GM19452 (cell line): ENCODE measurements around the gene OGDH.

Source experiments
- ATAC-seq: cut with Tn5 transposase; IDR thresholded peaks from one replicate; pipeline ENCODE4 v1.9.1; 2021; ENCODE audit not compliant: unreplicated experiment

Gene OGDH

DNA sequence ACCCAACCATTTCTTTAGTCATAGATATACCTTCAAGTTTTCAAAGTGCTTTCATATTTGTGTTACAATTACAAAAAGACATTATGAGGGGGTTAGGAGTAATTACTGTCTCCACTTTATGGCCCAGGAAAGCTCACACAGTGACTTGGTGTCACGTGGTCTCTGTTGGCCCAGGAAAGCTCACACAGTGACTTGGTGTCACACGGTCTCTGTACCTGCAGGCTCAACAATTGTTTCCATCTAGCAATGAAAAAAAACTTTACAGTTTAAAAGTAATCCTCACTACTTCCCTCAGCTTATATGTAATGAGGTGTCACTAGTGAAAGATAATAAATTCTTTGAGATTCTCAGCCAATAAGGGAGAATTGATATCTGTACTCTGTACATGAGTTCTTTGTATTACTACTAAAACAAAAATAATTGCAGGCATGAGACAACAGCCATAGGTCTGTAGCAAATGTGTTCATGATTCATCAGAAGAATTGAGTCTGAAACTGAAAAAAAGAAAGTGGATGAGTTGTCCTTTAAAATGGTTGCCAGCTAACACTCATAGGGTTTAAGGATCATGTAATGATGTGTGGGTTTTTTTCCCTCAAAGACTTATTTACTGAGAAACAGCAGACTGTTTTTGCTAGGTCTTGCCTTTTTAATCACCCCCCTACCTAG is 10.9 kb downstream of the OGDH start:
- no peak for ATAC-seq

DNA sequence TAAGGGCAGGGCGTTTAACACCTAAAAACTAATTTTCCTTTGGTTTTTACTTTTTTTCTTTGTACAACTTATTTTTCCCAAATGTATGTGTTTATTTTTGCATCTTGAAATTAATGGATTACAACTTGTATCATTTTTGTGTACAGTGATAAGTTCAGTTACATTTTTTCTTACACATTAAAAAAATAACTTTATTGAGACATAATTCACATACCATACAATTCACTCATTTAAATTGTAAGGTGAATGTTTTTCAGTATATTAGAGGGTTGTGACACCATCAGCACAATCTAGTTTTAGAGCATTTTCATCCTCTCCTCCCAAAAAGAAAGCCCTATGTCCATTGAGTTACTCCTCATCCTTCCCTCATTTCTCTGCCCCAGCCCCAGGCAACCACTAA is 11.6 kb downstream of the OGDH start:
- no peak for ATAC-seq

DNA sequence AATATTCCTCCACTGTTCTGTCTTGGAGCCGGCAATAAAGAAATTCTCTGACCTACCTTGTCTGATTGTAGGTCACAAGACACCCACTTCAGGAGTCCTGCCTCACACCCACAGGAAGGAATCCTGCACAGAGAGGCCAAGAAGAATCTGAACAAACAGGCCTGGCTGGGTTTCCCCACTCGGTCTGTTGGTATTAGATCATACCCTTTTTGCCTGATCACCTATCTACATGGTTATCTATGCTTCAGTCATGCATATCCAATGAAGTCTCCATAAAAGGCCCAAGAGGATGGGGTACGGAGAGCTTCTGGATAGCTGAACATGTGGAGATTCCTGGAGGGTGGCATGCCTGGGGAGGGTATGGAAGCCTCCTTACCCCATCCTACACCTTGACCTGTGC is 12.3 kb downstream of the OGDH start:
- no peak for ATAC-seq

DNA sequence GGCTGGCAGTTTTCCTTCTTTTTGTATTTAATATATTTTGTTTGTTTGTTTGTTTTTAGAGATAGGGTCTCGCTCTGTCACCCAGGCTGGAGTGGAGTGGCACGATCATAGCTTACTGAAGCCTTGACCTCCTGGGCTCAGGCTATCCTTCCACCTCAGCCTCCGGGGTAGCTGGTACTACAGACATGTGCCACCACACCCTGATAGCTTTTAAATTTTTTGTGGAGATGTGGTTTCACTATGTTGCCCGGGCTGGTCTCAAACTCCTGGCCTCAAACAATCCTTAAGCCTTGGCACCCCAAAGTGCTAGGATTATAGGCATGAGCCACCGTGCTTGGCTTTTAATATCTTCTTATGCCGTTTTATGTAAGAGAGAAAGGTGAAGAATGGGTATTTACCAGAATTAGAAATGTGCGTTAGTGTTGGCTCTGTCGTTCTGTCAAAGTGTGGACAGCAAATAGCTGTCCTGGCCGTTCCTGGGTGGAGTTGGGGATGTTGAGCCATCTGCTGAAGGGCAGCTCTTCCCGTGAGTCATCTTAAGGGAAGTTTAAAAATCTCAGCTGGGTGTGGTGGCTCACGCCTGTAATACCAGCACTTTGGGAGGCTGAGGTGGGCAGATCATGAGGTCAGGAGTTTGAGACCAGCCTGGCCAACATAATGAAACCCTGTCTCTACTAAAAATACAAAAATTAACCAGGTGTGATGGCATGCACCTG is 14.8 kb downstream of the OGDH start:
- ATAC-seq = no peak

DNA sequence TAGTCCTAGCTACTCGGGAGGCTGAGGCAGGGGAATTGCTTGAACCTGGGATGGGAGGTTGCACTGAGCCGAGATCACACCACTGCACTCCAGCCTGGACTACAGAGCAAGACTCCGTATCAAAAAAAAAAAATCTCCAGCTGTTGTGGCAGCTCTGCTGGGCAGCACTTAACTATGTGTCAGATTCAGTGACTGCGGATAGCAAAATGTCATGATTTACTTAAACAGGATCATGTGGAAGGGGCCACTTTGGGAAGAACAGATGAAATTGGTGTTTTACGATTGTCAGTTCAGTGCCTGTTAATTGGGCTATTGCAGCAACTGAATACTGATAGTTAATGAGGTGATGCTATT is 15.3 kb downstream of the OGDH start:
- ATAC-seq = no peak

DNA sequence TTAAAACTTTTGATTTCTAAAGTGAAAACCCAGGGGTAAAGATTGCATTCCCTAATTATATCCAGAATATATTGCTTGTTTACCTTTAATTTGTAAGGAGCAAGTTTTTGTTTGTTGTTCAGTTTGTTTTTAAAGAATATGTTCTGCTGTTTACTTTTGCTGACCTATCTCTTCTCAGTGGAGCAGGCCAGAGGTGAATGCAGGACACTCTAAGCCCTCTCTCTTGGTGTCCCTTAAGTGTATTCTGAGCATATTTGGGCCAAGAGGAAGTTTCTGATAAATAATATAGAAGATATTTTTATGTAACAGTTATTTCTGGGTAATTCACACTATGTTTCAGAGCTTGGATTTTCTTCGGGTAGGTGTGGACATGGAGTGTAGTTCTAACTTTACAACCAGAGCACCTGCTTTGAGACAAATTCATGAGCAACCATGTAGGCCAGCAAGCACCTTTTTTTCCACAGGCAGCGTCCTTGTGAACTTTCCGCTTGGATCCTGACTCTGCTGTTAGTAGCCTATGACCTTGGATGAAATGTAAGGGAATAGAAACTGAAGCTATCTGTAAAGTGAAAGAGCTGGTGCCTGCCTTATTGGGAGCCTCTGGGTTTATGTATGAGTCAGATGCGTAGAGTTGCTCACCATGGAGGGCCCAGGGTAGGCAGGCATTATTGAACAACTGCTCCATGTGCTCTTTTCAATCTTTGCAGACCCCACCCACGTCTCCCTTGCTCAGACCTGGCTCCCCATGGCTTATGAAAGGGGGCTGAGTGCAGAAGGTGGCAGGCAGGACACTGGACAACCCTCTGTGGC is 16.1 kb downstream of the OGDH start:
- peak; percentile 70 for ATAC-seq

DNA sequence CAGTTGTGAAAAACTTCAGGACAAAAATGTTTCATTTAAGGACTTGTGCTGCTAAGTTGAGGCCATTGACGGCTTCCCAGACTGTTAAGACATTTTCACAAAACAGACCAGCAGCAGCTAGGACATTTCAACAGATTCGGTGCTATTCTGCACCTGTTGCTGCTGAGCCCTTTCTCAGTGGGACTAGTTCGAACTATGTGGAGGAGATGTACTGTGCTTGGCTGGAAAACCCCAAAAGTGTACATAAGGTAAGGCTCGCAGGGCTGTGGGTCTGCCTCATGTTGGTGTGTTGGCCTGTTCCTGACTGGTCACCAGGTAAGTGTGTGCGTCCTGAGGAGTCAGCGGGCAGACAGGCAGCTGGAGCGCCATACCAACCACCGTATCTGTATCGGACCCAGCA is 17.9 kb downstream of the OGDH start:
- no peak for ATAC-seq

DNA sequence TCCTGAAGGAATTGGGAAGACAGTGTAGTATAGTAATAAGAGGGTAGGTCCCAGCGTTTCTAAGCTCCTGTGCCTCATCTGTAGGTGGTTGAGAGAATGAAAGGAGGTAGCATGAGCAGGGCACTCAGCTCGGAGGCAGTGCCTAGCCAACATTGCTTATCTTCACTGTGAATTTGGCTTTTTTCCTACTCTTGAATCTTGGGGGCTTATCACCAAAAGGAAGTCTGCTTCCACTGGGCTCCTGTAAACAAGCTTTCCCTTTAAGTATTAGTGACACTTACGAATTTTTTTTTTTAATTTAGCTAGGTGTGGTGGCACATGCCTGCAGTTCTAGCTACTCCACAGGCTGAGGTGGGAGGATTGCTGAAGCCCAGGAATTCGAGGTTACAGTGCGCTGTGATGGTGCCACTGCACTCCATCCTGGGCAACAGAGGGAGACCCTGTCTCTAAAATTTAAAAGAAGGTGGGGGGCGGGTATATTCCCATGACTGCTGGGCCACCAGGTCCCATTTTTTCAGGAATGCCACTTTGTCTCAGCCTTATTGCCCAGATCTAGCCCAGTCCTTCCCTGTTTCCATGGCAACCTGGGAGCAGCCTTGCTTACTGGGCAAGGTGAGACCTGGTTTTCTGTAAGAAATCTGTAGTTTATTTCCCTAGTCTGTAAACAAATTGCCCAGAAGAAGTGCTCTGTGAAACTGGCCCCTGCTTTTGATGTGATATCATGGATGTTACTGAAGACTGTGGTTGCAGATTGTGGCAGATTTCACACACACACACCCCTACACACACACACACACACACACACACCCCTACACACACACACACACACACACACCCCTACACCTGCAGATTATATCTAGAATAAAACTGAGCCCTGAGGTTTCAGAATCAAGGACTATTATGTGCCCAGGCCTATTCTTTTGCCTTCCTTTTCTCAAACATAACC is 19.4 kb downstream of the OGDH start:
- ATAC-seq = no peak

DNA sequence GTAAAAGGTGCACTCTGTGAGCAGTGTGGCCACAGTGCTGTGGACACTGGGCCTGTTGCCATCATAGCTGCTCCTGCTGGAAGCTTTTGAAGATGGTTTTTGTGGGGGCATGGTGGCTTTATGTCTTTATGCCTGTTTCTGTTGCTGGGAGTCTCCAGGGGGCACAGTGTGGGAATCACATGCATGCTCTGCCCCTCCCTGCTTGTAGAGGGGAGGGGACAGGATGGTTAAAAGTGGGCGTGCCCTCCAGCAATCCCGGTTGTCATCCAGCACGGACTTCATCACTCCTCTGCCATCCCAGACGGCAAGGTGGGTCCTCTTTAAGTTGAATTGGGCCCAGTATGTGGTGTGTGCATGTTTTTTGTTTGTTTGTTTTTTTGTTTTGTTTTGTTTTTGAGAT is 20.2 kb downstream of the OGDH start:
- ATAC-seq = no peak

DNA sequence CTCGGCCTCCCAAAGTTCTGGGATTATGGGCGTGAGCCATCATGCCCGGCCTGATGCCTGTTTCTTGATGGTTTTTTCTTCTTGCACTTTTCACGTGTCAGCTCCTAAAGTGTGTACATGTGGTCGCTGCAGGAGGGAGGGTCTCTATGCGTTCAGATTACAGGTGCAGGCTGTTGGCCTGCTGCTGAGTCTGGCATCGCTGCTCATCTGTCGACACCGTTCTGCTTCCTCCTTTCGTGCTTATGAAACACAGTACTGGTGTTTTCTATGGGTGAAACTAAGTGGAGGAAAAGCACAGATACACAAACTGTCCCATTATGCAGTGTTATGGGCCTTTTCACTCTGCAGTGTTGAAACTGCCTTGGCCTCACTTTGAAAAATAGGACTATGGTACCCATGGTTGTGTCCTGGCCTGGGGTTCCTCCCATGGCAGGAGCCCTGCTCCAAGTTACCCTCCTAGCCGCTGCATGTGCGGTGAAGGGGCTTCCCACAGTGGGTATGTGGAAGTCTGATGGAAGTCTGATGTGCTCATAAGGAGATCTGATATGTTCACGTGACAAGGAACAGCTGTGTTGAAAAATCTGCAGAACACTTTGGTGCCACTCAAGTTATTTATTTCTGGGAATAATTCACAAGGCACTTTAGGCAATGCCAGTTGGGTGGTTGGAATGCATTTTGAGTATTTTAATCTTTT is 23.5 kb downstream of the OGDH start:
- ATAC-seq = peak; percentile 27

DNA sequence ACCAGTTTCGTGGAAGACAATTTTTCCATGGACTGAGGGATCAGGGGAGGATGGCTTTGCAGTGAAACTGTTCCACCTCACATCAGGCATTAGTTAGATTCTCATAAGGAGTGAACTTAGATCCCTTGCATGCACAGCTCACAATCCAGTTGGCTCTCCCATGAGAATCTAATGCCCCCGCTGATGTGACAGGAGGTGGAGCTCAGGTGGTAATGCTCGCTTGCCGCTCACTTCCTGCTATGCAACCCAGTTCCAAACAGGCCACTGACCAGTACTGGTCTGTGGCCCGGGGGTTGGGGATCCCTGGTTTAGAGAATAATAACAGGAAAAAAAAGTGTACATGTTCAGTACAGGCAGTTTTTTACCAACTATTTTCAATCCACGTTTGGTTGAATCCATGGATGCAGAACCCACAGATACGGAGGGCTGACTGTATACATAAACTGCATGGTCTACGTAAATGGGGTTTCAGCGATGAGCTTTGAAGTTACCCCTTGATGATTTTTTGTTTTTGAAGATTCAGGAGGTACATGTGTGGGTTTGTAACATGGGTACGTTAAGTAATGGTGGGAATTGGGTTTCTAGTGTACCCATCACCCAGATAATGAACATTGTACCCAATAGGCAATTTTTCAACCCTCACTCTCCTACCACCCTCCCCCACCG is 24.5 kb downstream of the OGDH start:
- no peak for ATAC-seq

DNA sequence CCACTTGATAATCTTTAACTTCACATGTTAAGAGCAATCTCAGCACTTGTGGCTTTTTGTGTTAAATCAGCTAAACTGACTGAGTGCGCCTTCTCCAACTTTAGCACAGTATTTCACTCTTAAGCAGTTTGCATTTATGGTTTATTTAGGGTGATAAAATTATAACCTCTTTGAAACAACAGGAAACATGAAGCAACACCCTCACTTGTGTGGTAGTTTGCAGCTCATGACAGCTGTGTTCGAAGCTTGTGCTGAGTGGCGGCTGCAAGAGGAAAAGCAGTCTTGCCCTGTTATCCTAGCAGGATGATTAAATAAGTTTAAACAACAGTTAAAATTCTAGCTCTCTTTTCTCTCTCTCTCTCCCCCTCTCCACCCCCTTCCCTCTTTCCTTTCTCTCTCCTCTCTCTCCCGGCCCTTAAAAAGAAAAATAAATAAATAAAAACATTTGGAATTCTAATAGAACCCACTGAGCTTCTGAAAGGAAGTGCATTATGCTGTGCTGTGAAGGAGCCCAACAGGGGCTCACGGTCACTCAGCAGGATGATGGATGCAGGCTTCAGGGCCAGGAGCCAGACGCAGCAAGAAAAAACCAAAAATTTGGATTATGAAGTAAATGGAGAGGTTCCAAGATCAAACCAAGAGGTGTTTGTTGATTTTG is 25.2 kb downstream of the OGDH start:
- no peak for ATAC-seq

DNA sequence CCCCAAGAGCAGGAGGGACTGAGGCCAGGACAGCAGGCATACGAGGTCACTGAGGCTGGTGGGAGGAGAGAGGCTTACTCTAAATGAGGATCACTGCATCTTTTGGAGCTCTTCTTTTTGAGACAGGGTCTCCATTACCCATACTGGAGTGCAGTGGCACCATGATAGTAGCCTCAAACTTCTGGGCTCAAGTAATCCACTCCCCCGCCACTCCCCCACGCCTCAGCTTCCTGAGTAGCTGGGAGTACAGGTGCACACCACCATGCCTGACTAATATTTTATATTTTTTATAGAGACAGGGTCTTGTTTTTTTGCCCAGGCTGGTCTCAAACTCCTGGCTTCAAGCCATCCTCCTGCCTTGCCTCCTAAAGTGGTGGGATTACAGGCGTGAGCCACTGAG is 25.8 kb downstream of the OGDH start:
- no peak for ATAC-seq

DNA sequence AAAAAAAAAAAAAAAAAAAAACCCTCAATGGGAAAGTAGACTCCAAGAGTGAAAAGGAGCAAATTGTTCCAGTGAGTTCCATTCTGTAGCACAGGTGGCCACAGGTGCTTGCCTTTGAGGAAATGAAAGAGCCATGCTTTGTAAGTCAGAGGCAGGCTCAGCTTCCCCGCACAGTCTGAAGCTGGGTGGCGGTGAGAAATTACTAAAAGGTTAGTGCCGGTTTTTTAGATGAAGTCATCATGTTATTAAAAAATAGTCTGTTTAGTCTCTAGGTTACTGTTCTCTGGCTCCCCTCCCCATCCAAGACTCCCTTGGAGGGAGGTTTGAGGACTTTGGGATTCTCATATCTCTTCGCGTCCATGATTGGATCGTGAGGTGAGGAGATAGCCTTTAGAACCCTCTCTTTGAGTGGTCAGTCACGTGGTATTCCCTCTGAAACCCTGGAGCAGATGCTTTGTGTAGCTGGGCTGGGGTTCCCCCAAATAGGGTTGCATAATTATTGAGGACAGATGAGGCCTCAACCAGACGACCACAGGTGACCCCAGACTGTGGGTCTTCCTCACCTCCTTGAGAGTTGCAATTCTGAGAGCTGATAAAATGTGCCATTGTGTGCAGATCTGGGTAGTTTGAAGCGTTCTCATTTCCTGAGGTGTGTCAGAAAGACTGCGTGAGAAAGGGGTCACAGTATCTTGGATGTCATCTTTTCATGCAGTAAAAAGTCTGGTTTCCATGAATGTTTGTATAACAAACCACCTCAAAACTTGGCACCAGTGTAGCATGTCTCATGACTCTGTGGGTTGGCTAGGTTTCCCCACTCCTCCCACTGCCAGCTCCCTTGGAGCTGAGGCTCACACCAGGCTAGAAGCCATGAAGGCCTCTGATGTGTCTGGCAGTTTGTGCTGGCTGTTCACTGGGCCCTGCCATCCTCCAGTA is 27.1 kb downstream of the OGDH start:
- peak; percentile 48 for ATAC-seq

DNA sequence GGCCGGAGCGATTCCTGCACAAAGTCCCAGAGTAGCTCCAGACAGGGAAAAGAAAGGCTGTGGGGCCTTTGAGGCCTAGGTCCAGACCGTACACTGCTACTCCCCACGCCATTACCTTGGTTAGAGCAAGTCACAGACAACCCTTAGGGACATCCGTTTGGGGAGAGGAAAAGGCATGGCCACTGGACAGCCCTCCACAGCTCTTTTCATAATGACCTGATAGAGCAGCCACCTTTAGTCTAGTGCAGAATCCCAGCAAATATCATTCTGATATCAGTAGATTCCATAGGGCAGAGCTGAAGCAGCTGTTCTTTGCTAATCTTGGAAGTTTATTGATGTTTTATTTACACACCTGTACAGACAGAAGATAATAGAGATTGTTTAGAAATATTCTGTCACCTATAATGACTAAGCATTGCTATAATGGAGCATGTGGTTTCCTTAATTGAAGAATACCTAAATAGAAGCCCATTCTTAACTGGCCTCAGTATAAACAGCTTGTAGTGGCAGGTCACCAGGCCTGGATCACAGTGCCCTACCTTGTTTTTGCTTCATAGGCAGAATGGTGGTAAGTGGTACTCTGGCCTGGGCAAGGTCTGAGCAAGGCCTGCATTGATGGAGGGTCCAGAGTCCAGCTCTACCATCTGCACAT is 27.9 kb downstream of the OGDH start:
- no peak for ATAC-seq

DNA sequence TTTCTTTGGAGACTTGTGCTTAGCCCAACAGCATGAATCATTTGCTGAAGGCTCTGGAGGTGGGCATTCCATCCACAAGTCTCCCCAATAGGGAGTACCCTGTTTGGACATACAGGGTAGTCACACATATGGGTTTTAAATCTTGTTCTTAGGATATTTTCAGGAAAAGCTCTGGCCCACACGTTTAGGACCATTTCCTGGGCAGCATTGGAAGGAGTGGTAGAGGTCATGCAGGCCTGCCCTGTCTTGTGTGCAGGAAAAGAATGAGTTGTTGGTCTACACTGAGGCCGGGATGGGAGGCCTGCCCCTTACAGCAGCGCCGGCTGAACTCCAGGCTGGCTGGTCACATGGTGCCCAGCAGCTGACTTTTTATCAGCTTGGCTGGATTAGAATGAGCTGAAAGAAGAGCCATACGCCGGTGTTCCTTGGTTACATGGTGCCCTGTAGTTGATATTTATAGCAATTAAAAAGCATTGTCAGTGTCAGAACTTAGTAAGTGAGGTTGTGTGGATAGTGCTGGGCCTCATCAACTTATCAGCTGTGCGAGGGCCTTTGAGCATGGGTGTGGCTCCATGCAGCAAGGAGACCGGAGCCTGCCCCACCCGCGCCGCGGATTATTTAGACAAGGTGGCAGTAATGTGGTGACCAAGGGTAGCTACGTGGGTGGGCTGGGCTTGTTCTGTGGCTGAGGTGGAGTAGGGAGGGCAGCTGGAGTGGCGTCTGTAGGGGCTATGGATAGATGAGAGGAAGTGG is 28.6 kb downstream of the OGDH start:
- no peak for ATAC-seq

DNA sequence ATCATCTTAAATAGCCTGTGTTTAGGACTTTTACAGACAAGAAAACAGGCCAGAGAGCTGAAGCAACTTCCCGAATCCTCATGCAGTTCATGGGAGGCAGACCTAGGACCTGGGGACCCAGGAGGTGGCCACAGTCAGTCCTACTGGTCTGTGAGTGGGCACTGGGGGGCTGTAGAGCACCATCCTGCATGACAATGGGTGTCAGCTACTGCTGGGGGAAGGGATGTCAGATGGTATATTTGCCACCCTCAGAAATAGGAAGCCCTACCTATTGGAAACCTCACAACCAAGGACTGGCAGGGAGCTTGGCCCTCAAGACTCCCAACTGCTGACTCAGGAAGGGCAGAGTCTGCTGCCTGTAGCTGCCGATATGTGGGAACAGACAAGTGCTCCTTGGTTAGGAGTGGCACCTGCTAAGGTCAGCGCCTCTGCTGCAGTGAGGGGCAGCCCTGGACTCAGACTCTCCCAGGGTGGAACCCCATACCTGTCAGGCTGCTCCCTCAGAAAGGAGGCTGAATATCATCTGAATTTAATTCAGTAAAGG is 29.7 kb downstream of the OGDH start:
- no peak for ATAC-seq
